ENCODE data around the gene PLB1.

DNA sequence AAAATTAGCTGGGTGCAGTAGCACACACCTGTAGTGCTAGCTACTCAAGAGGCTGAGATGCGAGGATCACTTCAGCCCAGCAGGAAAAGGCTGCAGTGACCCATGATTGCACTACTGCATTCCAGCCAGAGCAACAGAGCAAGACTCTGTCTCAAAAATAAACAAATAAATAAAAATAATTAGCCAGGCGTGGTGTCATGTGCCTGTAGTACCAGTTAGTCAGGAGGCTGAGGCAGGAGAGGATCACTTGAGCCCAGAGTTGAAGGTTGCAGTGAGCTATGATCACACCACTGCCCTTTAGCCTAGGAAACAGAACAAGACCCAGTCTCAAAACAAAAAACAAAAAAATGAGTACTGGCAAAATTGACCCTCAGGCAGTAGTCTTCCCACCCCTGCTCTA, 193.9 kb downstream of the PLB1 start:
- TF ChIP-seq, protein P1, sequence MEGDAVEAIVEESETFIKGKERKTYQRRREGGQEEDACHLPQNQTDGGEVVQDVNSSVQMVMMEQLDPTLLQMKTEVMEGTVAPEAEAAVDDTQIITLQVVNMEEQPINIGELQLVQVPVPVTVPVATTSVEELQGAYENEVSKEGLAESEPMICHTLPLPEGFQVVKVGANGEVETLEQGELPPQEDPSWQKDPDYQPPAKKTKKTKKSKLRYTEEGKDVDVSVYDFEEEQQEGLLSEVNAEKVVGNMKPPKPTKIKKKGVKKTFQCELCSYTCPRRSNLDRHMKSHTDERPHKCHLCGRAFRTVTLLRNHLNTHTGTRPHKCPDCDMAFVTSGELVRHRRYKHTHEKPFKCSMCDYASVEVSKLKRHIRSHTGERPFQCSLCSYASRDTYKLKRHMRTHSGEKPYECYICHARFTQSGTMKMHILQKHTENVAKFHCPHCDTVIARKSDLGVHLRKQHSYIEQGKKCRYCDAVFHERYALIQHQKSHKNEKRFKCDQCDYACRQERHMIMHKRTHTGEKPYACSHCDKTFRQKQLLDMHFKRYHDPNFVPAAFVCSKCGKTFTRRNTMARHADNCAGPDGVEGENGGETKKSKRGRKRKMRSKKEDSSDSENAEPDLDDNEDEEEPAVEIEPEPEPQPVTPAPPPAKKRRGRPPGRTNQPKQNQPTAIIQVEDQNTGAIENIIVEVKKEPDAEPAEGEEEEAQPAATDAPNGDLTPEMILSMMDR (IDR thresholded peaks at IDR 0.05; ENCODE audit: low read length): no peak
- no peak for TF ChIP-seq EZH2 (IDR thresholded peaks at IDR 0.05; ENCODE audit: borderline replicate concordance, low read length)

Measured in OCI-LY1 (cell line).